NCI-H446 (cell line): ENCODE results near the gene CDK10.

Source experiments
- DNase-seq, 2 experiments: peaks; one replicate each; lab custom pipeline; 2025; lab: John Stamatoyannopoulos, UW

The CDK10 gene

GRCh38 chr16:89737341-89738071 lies 51.0 kb downstream of the CDK10 start:
- DNase-seq = no peak

DNA sequence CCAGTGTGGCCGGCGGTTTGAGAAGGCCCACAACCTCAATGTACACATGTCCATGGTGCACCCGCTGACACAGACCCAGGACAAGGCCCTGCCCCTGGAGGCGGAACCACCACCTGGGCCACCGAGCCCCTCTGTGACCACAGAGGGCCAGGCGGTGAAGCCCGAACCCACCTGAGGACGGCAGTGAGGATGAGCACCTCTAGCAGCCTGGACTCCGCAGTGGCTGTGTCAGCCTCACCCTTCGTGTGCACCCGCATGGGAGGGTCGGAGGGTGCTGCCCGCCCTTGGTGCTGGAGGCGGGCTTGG lies 51.5 kb downstream of the CDK10 start:
- DNase-seq = no peak

DNA sequence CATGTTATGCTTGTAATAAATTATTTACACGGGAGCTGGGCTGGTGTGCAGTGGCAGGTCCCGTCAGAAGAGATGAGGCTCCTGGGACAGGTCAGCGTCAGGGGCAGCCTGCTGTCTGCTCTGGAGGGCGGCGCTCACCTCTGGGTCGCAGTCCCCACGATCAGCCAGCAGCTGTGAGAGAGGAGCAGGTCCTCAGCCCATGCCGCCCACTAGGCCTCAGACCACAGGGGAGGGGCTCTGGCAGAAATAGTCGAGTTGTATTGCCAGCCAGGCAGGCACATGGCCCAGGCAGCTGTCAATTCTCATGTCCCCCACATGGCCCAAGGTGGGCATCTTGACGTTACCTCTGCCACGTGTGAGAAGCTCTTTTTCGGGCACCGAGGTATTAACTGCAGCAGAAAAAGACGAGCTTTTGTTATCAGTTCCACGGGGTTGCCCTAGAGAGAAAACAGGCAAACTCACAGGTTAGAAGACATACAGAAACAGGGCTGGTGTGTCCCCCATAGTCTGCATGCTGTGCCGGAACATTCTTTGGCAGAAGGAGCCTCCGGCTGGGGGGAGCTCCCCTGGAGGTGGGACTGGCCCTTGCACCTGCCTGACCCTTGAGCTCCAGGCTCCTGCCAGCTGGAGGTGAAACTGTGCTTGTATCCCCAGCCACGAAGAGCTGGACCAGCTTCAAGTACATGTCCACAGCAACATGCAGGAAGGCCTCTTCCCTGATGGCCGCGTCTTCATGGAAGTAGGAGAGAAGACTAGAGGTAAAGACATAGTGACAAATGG lies 52.2 kb downstream of the CDK10 start:
- DNase-seq = no peak

GRCh38 chr16:89739383-89739782 lies 52.9 kb downstream of the CDK10 start:
- no peak for DNase-seq

DNA sequence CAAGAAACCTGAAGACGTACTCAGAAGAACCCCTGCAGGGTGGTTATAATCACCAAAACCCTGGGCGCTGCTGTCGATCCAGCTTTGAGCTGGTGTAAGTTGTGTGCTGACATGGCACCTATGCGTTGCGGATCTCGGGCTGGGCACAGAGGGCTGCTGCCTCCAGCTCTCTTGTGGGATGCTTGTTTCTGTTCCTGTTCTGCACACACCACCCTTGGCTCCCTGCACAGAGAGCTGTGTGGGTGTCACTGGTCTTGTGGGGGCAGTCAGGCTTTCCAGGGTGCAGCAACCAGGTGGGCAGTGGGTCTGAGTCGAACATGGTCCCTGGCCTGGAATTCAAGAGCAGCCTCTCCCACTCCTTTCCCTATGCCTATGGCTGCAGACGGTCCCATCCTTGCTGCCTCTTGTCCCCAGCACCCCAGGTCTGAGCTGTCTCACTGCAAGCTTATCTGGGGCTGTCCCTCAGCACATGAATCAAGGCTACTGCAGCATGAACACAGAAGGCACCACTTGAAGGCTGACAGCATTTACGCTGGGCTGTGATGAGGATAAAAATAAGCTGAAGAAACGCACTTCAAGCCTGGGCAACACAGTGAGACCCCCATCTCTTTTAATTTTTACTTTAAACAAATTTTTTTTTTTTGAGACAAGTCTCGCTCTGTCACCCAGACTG lies 55.0 kb downstream of the CDK10 start:
- no peak for DNase-seq

- DNase-seq = no peak
Observed at GRCh38 chr16:89742948-89743347, 56.5 kb downstream of the CDK10 start.

DNA sequence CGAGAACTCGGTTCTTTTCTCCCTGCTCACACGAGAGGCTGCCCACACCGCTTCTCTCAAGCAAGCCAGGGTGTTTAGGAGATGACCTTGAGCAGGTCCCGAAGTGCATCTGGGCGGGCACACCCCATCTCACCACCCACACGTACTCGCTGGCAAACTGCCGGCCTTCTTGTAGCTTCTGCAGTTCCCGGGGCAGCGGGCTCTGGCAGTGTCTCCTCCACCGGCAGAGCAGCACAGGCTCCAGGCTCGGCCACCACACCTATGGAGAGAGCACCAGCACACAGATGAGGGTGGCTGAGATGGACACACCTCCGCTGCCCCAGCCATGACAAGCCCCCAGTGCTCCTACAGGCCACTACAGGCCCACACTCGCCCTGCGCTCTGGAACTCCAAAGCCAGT lies 58.3 kb downstream of the CDK10 start:
- DNase-seq = no peak
